Stomach (tissue), 4 donors: ENCODE results near the gene ROBO1.

Experiments
- POLR2A ChIP-seq, 4 donors: fragments of 450-650 bp; IDR thresholded peaks; one replicate each; pipeline ENCODE4 v1.6.1; 2016; ENCODE audit warnings: antibody characterized with exemption in 4 of 4, control low read depth in 2 of 4, mild to moderate bottlenecking in 1 of 4, moderate library complexity in 1 of 4
- POLR2AphosphoS5 ChIP-seq, 3 donors: sonication (generic); formaldehyde crosslinking; IDR thresholded peaks; one replicate each; pipeline ENCODE4 v1.6.1; 2016; ENCODE audit warnings: antibody characterized with exemption in 3 of 3
- TF ChIP-seq, protein P1 (sequence below), 7 experiments: fragments of 450-650 bp in 4 of 7; fragments of 200-600 bp in 3 of 7; sonication (generic) in 3 of 7; IDR thresholded peaks; one replicate each; pipeline ENCODE4 v1.5.1; 2016 to 2019; ENCODE audit warnings: antibody characterized with exemption in 7 of 7, control low read depth in 2 of 7, mild to moderate bottlenecking in 1 of 7

DNA sequence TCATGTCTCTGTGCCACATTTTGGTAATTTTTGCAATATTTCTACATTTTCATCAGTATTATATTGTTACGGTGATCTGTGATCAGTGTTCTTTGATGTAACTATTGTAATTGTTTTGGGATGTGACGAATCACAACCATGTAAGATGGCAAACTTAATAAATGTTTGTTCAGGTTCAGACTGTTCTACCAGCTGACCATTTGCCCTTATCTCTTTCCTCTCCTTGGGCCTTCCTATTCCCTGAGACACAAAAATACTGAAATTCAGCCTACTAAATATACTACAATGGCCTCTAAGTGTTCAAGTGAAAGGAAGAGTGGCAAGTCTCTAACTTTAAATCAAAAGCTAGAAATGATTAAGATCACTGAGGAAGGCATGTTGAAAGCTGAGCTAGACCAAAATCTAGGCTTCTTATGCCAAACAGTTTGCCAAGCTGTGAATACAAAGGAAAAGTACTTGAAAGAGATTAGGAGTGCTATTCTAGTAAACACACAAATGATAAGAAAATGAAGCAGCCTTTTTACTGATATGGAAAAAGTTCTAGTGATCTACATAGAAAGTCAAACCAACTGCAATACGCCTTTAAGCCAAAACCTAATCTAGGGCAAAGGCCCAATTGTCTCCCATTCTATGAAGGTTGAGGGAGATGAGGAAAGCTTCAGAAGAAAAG lies 952.8 kb downstream of the ROBO1 start:
- TF ChIP-seq, protein P1, sequence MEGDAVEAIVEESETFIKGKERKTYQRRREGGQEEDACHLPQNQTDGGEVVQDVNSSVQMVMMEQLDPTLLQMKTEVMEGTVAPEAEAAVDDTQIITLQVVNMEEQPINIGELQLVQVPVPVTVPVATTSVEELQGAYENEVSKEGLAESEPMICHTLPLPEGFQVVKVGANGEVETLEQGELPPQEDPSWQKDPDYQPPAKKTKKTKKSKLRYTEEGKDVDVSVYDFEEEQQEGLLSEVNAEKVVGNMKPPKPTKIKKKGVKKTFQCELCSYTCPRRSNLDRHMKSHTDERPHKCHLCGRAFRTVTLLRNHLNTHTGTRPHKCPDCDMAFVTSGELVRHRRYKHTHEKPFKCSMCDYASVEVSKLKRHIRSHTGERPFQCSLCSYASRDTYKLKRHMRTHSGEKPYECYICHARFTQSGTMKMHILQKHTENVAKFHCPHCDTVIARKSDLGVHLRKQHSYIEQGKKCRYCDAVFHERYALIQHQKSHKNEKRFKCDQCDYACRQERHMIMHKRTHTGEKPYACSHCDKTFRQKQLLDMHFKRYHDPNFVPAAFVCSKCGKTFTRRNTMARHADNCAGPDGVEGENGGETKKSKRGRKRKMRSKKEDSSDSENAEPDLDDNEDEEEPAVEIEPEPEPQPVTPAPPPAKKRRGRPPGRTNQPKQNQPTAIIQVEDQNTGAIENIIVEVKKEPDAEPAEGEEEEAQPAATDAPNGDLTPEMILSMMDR (IDR thresholded peaks at IDR 0.05) = no peak
- TF ChIP-seq POLR2A (IDR thresholded peaks at IDR 0.05) (no peak), POLR2AphosphoS5 (IDR thresholded peaks at IDR 0.05) (no peak)
